ENCODE results near the gene STARD5. TPM values are rescaled to one million over a fixed set of nuclear protein-coding genes. Genes with fewer than 3 reads are reported as not detected.
A peak's percentile ranks its signal among the peaks of the same experiment; 100 is the strongest.

The STARD5 gene
- total and polyA plus RNA-seq, 2 of the 4 experiments (the other 2 are of a cell fraction) = 5.0 to 22.8 TPM

GRCh38 chr15:81264072-81264857, 59.7 kb downstream of the STARD5 start:
- H3K9me1 ChIP-seq (ENCODE audit: insufficient read depth, low read length) = 0 out of 2 replicates have a peak, but pooled peaks cover 3% of the 10 kb centered on the region
- H4K5ac ChIP-seq (ENCODE audit: low read depth, low read length) = no peak overlapping the region
- H2BK15ac ChIP-seq (ENCODE audit: low read depth, low read length) = no peak overlapping the region; the same call in 2 of the 3 replicates
- TF ChIP-seq RCOR1 (IDR thresholded peaks at IDR 0.05; ENCODE audit: insufficient replicate concordance, low read length) (no peak), RAD21 (IDR thresholded peaks at IDR 0.05; ENCODE audit: low read length) (no peak), FOS (IDR thresholded peaks at IDR 0.05; ENCODE audit: low read depth, low read length) (no peak)
- no peak overlapping the region for H3K23ac ChIP-seq (ENCODE audit: low read depth, low read length)
- no peak for DNase-seq
- no CpG with 5 or more reads among the region's 6 CpGs for WGBS, 2 experiments (ENCODE audit: extremely low coverage in 2 of 2, insufficient read length in 1 of 2)
- H2AK5ac ChIP-seq (ENCODE audit: low read depth, low read length) = no peak overlapping the region
- no peak for ATAC-seq (ENCODE audit: low read depth)
- H3K27me3 ChIP-seq (ENCODE audit: control insufficient read depth, insufficient read depth, low read length) = no peaks in the 10 kb centered on the region
- POLR2A ChIA-PET (ENCODE audit: unreplicated experiment) = no interaction called here
- H4K20me1 ChIP-seq (ENCODE audit: insufficient read depth, low read length) = no peaks in the 10 kb centered on the region
- intact Hi-C loops (cut with micrococcal nuclease) = no loop called here
- no peak overlapping the region for H3K56ac ChIP-seq (ENCODE audit: extremely low read depth, insufficient read depth, low read length)
- H3K4ac ChIP-seq (ENCODE audit: low read depth, low read length) = 0 out of 2 replicates have a peak overlapping the region, but pooled peaks have one; percentile 1
- H2BK120ac ChIP-seq (ENCODE audit: low read depth, low read length) = peak overlapping the region; percentile 12; the same call in 1 of the 2 replicates
- H3K4me1 ChIP-seq (ENCODE audit: control insufficient read depth, insufficient read depth, low read length) = peaks cover 2% of the 10 kb centered on the region; the same call in 1 of the 2 replicates
- no peak overlapping the region for H3K4me2 ChIP-seq (ENCODE audit: low read depth, low read length)
- H3K18ac ChIP-seq (ENCODE audit: low read depth, low read length) = no peak overlapping the region
- H2AK9ac ChIP-seq (replicated peaks; ENCODE audit: low read depth, low read length, poor library complexity) = no peak overlapping the region
- H4K8ac ChIP-seq (ENCODE audit: low read depth in 2 of 2, low read length in 2 of 2) = no peak overlapping the region
- in situ Hi-C loops (cut with MboI; ENCODE audit: low sequenced_read_pairs) = loop anchor here (10.0 kb wide), 1 partner anchor 269 kb away; no protein-coding TSS in a partner anchor
- no peak overlapping the region for H2BK20ac ChIP-seq (ENCODE audit: low read depth, low read length)
- no peaks in the 10 kb centered on the region for H3K79me1 ChIP-seq (ENCODE audit: low read depth in 1 of 2, low read length in 2 of 2)
- no peak overlapping the region for H3K4me3 ChIP-seq (ENCODE audit: insufficient read depth, low read depth, low read length)
- no peak overlapping the region for H3K9ac ChIP-seq (ENCODE audit: low read depth, low read length)
- dilution Hi-C loops (cut with HindIII; ENCODE audit: low sequenced_read_pairs, unreplicated experiment) = no loop called here
- H3K9me3 ChIP-seq (ENCODE audit: control insufficient read depth, insufficient read depth, low read length) = no peaks in the 10 kb centered on the region
- H3K36me3 ChIP-seq (ENCODE audit: control insufficient read depth, insufficient read depth, low read length) = peaks cover 2% of the 10 kb centered on the region; the same call in 1 of the 2 replicates
- no peak overlapping the region for H2AFZ ChIP-seq (replicated peaks; ENCODE audit: low read length, poor library complexity)
- H3K14ac ChIP-seq (replicated peaks; ENCODE audit: low read depth, low read length) = no peak overlapping the region
- CTCF ChIA-PET = interaction anchor here (7.3 kb wide), 1 partner anchor 109 kb away, joined by 117 read pairs; no protein-coding TSS in a partner anchor
- H3K27ac ChIP-seq (ENCODE audit: insufficient read depth, low read length) = no peak overlapping the region
- no peak overlapping the region; the same call in 1 of the 2 replicates for H4K91ac ChIP-seq (ENCODE audit: insufficient read depth, low read depth, low read length)
- no peak overlapping the region for H2BK5ac ChIP-seq (ENCODE audit: low read depth, low read length, poor library complexity, severe bottlenecking)
- BruUV-seq (replicated peaks) = no TSS peak

Measured in IMR-90 (cell line).